DMS 273 treated with DMSO at 0.1 percent for 48 hours (cell line): Measurements from ENCODE around the gene FGF16.
"Not testable (repeated sequence)": the region's sequence is repeated elsewhere in the genome, so short reads cannot be mapped to it uniquely, and the experiment has no call there.

Experiments
- DNase-seq: peaks from one replicate; lab custom pipeline; 2025; lab: John Stamatoyannopoulos, UW

The FGF16 gene

GRCh38 chrX:77446908-77447652, at the start of gene FGF16:
Gene FGF16, plus strand, starts transcription at chrX:77447389. Its CDS starts 286 bp downstream, at chrX:77447675.
- no peak for DNase-seq

GRCh38 chrX:77398330-77398954, 48.7 kb upstream of the FGF16 start:
- DNase-seq, result no peak

GRCh38 chrX:77404419-77404818, 42.8 kb upstream of the FGF16 start:
- DNase-seq, result no peak

DNA sequence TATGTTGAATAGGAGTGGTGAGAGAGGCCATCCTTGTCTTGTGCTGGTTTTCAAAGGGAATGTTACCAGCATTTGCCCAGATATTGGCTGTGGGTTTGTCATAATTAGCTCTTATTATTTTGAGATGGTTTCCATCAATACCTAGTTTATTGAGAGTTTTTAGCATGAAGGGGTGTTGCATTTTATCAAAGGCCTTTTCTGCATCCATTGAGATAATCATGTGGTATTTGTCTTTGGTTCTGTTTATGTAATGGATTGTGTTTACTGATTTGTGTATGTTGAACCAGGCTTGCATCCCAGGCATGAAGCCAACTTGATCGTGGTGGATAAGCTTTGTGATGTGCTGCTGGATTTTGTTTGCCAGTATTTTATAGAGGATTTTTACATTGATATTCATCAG, 39.4 kb upstream of the FGF16 start:
- DNase-seq, result not testable (repeated sequence)

- no peak for DNase-seq
Observed at GRCh38 chrX:77412631-77413030, 34.6 kb upstream of the FGF16 start.

DNA sequence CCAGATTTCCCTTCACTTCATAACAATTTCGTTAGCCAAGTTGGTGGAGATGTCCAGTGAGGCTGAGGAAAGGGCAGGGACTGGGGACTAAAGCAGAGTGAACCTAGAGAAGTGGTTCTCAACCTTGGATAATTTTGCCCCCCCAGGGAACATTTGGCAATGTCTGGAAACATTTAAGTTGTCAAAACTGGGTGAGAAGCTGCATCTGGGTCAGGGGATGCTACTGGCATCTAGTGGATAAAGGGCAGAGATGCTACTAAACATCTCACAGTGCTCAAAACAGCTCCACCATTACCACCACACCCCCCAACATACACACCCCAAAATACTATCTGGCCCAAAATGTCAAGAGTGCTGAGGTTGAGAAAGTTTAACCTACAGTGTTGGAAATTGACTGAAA, 32.0 kb upstream of the FGF16 start:
- DNase-seq, result no peak

GRCh38 chrX:77415882-77416281, 31.3 kb upstream of the FGF16 start:
- no peak for DNase-seq

- no peak for DNase-seq
Observed at GRCh38 chrX:77422891-77423648, 24.1 kb upstream of the FGF16 start.

GRCh38 chrX:77426811-77427210, 20.4 kb upstream of the FGF16 start:
- no peak for DNase-seq

- DNase-seq, result no peak
Observed at GRCh38 chrX:77427611-77428010, 19.6 kb upstream of the FGF16 start.

- DNase-seq, result no peak
Observed at GRCh38 chrX:77428551-77428950, 18.6 kb upstream of the FGF16 start.

DNA sequence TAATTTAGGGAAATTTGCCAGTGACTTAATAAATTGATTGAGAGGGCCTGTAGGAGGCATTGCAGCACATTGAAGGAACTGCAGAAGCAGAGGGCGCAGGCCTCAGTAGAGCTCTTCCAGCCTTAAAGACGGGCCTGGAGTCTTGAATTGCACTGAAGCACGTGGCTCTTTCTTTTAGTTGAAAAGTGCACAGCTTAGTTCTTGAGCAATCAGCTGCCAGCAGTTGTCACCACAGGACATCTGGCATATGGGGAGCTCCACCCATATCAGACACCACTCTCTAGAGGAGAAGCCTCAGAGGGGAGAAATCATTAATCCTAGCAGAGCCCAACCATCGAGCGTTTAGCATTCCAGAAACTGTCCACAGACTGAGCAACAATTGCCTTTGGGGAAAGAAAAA, 16.0 kb upstream of the FGF16 start:
- DNase-seq, result no peak

DNA sequence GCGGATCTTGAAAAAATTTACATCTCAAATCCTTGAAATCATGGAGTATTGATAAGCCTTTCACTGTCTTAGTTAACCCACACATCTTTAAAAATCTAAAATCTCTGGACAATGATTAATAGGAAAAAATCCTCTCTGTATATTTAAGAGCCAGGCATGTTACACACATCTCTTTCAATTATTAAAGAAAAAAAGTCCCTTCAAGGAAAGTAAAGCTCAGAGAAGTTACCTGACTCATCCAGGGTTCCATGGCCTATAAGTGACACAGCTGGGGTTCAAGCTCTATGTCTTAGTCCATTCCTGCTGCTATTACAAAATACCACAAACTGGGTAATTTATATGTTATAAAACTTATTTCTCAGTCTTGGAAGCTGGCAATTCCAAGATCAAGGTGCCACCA, 14.2 kb upstream of the FGF16 start:
- no peak for DNase-seq

DNA sequence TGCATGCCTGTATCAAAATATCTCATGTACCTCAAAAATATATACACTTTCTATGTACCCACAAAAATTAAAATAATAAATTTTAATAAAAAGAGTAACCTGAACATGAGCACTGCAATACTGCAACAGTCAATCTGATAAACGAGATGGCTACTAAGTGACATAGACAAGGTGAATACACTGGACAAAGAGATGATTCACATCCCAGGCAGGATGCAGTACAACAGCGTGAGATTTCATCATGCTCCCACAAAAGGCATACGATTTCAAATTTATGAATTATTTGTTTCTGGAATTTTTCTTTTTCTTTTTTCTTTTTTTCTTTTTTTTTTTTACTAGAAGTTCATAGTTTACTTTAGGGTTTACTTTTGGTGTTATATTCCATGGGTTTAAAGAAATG, 12.2 kb upstream of the FGF16 start:
- DNase-seq, result no peak

- no peak for DNase-seq
Observed at GRCh38 chrX:77436271-77436670, 10.9 kb upstream of the FGF16 start.

GRCh38 chrX:77436682-77437081, 10.5 kb upstream of the FGF16 start:
- DNase-seq, result no peak

- no peak for DNase-seq
Observed at GRCh38 chrX:77440330-77440729, 6.9 kb upstream of the FGF16 start.

- DNase-seq, result no peak
Observed at GRCh38 chrX:77441033-77441432, 6.2 kb upstream of the FGF16 start.

DNA sequence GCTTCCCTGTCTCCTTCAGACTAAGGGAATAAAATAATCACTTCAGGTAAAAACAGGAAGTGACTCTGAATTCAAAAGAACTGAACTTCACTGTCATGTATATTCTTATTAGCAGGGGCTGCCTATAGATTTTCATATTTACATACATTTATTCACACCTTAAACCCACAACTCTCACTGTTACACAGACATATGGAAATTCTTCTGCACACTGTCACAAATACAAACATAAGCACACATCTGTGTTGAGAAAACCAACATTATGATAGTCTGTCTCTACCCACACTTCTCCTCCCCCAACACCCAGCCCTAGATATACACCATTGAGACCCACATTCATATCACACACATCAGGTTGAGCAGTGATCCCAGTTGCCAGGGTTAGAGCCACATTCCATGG, 5.7 kb upstream of the FGF16 start:
- no peak for DNase-seq

DNA sequence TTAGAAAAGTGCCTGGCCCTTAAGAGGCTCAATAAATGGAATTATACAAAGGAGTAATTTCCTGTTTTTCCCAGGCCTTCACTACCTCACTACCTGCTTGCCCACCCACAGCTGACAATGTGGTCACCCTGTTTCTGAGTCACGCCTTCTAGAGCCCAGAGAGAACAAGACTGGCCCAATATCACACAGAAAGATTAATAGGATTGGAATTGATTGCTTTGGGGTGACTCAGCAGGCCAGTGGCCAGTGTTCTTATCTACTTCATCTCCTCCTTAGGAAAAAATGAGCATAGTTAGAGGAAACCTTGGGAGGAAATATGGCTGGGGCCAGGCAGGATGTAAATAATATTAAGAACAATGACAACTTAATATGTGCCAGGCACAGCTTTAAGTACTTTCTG, 4.5 kb upstream of the FGF16 start:
- DNase-seq, result no peak

- DNase-seq, result no peak
Observed at GRCh38 chrX:77444075-77444474, 3.1 kb upstream of the FGF16 start.

DNA sequence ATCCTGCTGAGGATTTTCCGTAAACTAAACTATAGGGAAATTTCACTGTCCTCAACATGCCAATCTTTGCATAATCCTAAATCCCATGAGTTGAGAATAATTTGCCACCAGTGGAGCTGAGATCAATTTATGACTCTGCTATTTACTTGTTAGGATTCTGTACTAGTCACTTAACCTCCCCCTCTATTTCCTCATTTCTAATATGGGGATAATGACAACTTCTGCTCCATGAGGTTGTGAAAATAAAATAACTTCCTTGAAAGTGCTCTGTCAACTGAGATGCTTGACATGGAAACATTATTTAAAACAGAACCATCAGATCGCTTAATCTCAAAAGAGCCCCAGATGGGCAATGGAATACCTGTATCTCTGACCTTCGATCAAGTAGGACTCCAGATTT, 2.6 kb upstream of the FGF16 start:
- DNase-seq, result no peak

DNA sequence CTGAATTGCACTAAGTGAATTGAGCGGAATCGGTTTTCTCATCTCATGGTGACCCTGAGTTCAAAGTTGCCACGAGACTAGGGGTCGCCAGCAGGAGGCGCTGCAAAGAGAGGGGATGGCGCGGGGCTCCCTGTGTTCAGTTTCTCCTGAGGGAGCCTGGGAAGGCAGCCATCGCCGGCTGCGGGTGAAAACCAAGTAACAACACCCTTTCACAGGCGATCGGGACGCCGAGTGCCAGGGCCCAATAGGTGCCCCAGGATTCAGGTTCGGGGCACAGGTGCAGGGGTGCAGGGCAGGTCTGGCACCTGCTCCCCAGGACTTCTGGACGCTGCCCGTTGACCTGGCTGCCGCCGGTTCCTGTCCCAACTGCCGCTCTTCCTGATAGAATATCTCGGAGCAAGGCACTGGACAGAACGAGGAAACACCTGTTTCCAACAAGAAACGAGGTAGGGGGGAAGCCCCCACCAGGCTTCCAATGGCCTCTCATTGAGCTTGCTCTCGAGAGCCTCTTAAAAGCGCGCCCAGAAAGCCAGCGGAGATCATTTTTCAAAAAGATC, 1.1 kb upstream of the FGF16 start:
- no peak for DNase-seq
